Skeletal muscle tissue (tissue), 4 donors: Measurements from ENCODE around the gene SEPTIN12. TPM values are rescaled to one million over a fixed set of nuclear protein-coding genes. Genes with fewer than 3 reads are reported as not detected.

ENCODE experiments used
- H3K27ac ChIP-seq: one replicate; pipeline ENCODE4 v1.7.0; 2013; ENCODE audit warnings: mild to moderate bottlenecking, low read depth, low read length, inconsistent platforms
- H3K27me3 ChIP-seq, 3 donors: one replicate each; pipeline ENCODE4 v1.7.0; 2013; ENCODE audit warnings: low read length in 3 of 3; ENCODE audit not compliant: control insufficient read depth in 3 of 3, insufficient read depth in 3 of 3
- H3K36me3 ChIP-seq, 3 donors: one replicate each; pipeline ENCODE4 v1.7.0; 2013; ENCODE audit warnings: low read length in 3 of 3; ENCODE audit not compliant: control insufficient read depth in 3 of 3, insufficient read depth in 3 of 3
- H3K4me1 ChIP-seq, 3 donors: one replicate each; pipeline ENCODE4 v1.7.0; 2013; ENCODE audit warnings: low read length in 3 of 3, mild to moderate bottlenecking in 3 of 3; ENCODE audit not compliant: control insufficient read depth in 3 of 3, insufficient read depth in 3 of 3
- H3K4me3 ChIP-seq, 3 donors: one replicate each; pipeline ENCODE4 v1.7.0; 2013; ENCODE audit warnings: low read length in 3 of 3
- H3K9ac ChIP-seq, 3 donors: one replicate each; pipeline ENCODE4 v1.7.0; 2013; ENCODE audit warnings: low read length in 3 of 3, mild to moderate bottlenecking in 3 of 3, moderate library complexity in 2 of 3, low read depth in 1 of 3
- H3K9me3 ChIP-seq, 3 donors: one replicate each; pipeline ENCODE4 v1.7.0; 2013; ENCODE audit warnings: low read length in 3 of 3; ENCODE audit not compliant: control insufficient read depth in 3 of 3
- total RNA-seq: library from RNA; depleted of rRNA; stranded (reverse); fragments of >200 nt; gene quantifications from one replicate; pipeline ENCODE4 v1.2.3, GENCODE V29; 2014
- donor health status: Osteomylitis.

The SEPTIN12 gene
- total RNA-seq, 1 donor from 2014 or later: not detected

DNA sequence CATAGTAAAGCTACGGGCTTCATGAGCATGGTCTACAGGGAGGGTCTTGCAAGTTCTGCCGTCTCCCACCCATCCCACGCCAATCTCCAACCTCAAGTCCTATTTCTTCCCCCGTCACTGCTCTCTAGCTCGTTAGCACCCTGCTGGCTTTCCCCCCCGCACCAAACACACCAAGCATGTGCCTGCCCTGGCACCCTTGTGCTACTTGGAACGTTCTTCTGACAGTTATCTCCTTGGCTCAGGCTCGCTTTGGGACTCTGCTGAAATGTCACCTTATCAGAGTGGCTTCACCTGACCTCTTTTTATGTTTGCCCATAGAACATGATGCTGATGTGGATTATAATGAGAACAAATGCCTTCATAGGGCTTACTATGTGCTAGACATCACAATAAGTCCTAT, 37.1 kb upstream of the SEPTIN12 start:
- Histone ChIP-seq H3K27ac (no peak overlapping the region), H3K4me1 (peaks cover 36 to 51% (median 47%) of the 10 kb centered on the region in 3 donors), H3K9me3 (no peaks in the 10 kb centered on the region), H3K9ac (no peak overlapping the region), H3K27me3 (no peaks in the 10 kb centered on the region), H3K4me3 (no peak overlapping the region), H3K36me3 (peaks cover 48 to 61% (median 60%) of the 10 kb centered on the region in 3 donors)

DNA sequence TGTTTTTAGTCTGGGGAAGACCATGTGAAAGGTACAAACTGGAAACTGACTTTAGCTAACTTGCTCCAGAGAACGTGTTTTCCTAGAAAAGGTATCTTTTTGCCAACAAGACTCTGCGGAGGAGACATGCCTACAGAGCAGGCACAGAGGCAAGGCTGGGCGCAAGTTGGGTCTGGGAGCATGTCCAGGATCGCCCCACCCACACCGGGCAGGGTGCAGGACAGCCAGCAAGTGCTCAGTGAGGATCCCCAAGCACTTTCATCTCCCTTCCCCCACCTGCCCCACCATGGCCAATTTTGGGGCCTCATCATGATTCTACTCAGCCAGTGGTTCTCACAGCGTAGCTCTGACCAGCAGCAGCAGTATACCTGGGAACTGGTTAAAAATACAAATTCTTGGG, 32.5 kb upstream of the SEPTIN12 start:
- H3K27me3 ChIP-seq: no peaks in the 10 kb centered on the region
- H3K4me3 ChIP-seq: no peak overlapping the region
- no peaks in the 10 kb centered on the region for H3K9me3 ChIP-seq
- H3K36me3 ChIP-seq: peaks cover 56 to 66% (median 57%) of the 10 kb centered on the region in 3 donors
- H3K9ac ChIP-seq: no peak overlapping the region
- peaks cover 7 to 12% (median 10%) of the 10 kb centered on the region in 3 donors for H3K4me1 ChIP-seq
- H3K27ac ChIP-seq: no peak overlapping the region

- peaks cover 51 to 57% (median 53%) of the 10 kb centered on the region in 3 donors for H3K36me3 ChIP-seq
- peaks cover 13 to 18% (median 17%) of the 10 kb centered on the region in 3 donors for H3K4me1 ChIP-seq
- no peaks in the 10 kb centered on the region for H3K9me3 ChIP-seq
- peak overlapping the region in 1 of 3 donors; percentile 6 for H3K4me3 ChIP-seq
- H3K27me3 ChIP-seq: no peaks in the 10 kb centered on the region
- H3K27ac ChIP-seq: peak overlapping the region; percentile 71
- H3K9ac ChIP-seq: peak overlapping the region in 2 of 3 donors; percentile 65 to 79
Observed at GRCh38 chr16:4814542-4815173, 26.5 kb upstream of the SEPTIN12 start.

DNA sequence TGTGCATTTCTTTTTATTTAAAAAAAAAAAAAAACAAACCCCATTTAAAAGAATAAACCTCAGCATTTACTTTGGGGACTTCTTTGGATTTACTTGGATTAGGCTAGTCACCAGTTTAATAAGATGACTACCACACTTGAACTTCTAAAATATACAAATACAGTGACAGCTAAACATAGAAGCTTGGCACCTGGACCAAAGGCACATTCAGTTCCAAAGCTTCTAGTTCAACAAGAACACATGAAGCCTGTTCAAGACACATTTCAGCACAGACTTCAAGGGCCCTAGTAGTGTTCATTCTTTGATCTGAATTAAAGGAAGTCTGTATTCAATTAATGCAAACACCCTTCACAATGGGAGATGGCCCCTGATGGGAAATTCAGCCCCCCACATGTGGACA, 25.9 kb upstream of the SEPTIN12 start:
- H3K36me3 ChIP-seq: peaks cover 46 to 55% (median 50%) of the 10 kb centered on the region in 3 donors

DNA sequence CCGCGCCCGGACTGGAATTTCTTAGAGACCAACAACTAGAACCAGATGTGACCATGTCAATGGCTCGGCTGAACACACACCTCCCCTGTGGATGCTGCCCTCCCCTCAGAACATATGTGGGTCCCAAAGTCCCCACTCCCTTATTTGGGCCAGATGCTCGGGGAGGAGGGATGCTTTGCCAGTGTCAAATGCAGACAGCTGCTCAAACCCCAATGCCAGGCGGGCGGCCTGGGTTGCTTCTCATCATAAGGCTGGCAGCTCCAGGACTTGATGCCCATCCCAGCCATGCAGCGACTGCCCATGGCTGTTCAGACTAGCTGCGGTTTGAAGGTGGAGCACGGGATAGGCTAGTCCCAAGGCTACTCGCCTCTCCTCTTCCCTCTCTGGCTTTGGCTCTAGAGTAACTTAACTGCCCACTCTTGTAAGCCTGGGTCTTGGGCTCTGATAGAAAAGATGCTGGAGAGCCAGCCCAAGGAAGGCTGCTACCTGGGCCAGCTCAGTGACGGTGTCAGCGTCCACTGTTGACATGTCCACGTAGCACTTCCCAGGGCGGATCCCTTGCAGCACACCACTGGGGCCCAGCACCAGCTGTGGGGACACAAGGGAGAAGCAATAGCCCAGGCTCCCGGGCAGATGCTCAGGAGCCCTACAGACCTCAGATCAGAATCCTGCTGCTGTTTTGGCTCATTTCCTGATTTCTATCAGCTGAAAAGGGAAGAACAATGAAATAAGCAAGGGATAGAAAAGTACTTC, 25.3 kb upstream of the SEPTIN12 start:
- Histone ChIP-seq H3K4me3 (no peak overlapping the region), H3K27ac (peak overlapping the region; percentile 71), H3K36me3 (peaks cover 41 to 54% (median 49%) of the 10 kb centered on the region in 3 donors)

More for the DNA sequence above, 25.9 kb upstream of the SEPTIN12 start:
- no peaks in the 10 kb centered on the region for H3K27me3 ChIP-seq
- H3K27ac ChIP-seq: peak overlapping the region; percentile 71
- peaks cover 13 to 18% (median 17%) of the 10 kb centered on the region in 3 donors for H3K4me1 ChIP-seq
- peak overlapping the region in 2 of 3 donors; percentile 65 to 79 for H3K9ac ChIP-seq
- H3K9me3 ChIP-seq: no peaks in the 10 kb centered on the region
- H3K4me3 ChIP-seq: peak overlapping the region in 1 of 3 donors; percentile 6

DNA sequence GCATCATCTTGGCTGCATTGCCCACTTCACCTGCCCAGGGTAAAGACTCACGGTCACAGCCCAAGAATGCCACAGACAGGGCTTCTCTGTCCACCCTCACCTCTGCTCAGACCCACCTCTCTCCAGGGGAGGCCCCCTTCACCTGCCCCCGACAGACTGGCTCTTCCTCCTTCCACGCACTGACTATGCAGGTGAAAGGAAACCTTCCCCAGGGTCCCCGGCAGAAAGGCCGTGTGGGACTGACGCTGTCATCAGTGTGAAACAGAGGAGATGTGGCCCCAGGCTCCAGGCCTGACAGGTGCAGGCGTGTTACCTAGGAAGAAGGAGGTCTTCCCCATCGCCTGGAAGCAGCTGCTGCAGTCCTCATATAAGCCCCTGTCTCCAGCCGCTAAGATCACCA, 23.6 kb upstream of the SEPTIN12 start:
- Histone ChIP-seq H3K27ac (no peak overlapping the region), H3K4me1 (peaks cover 13 to 18% (median 17%) of the 10 kb centered on the region in 3 donors), H3K9ac (no peak overlapping the region), H3K4me3 (no peak overlapping the region), H3K9me3 (no peaks in the 10 kb centered on the region), H3K27me3 (no peaks in the 10 kb centered on the region), H3K36me3 (peaks cover 30 to 51% (median 51%) of the 10 kb centered on the region in 3 donors)

More for the DNA sequence above, 25.3 kb upstream of the SEPTIN12 start:
- Histone ChIP-seq H3K27me3 (no peaks in the 10 kb centered on the region), H3K9ac (peak overlapping the region in 2 of 3 donors; percentile 5 to 79), H3K4me1 (peaks cover 13 to 18% (median 17%) of the 10 kb centered on the region in 3 donors), H3K9me3 (no peaks in the 10 kb centered on the region)

DNA sequence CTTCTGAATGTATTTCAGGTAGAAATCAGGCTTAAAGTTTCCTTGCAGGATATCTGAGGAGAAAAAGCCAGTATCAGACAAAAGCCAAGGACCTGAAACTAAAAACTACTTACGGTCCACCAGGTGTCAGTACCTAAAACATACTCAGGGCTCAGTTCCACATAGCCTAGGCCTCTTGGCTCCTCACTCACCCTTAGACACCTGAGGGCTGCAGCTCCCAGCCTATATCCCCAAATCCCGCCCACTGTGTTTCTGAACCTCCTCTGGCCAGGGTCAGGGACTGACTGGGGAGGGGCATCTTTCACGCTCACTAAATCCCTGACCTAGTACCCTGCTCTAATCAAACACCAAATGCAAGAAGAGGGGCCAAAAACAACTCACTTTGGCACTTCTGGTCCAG, 23.1 kb upstream of the SEPTIN12 start:
- Histone ChIP-seq H3K27ac (no peak overlapping the region), H3K27me3 (no peaks in the 10 kb centered on the region), H3K4me1 (peaks cover 13 to 18% (median 17%) of the 10 kb centered on the region in 3 donors), H3K4me3 (no peak overlapping the region), H3K9ac (no peak overlapping the region), H3K36me3 (peaks cover 33 to 51% (median 51%) of the 10 kb centered on the region in 3 donors), H3K9me3 (no peaks in the 10 kb centered on the region)

- peaks cover 23 to 37% (median 29%) of the 10 kb centered on the region in 3 donors for H3K36me3 ChIP-seq
- H3K27ac ChIP-seq: no peak overlapping the region
Observed at GRCh38 chr16:4806280-4806679, 18.1 kb upstream of the SEPTIN12 start.

DNA sequence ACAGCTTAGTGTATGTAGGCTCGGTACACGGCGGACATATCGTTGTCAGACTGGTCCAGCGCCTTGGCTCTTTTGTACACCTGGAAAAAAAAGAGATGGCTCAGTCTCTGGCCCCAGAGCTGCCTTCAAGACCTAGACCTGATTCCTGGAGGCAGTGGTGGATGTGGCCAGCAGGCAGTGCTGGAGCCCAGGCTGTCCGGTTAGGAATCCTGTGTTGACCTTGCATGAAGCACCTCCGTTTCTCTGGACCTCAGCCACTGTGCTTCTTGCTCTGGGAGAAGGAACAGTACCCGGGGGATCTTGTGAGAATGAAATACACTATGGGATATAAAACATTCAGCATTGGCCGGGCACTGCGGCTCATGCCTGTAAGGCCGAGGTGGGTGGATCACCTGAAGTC, 17.1 kb upstream of the SEPTIN12 start:
- Histone ChIP-seq H3K36me3 (peaks cover 19 to 30% (median 24%) of the 10 kb centered on the region in 3 donors), H3K4me3 (no peak overlapping the region), H3K9me3 (no peaks in the 10 kb centered on the region), H3K9ac (no peak overlapping the region), H3K27me3 (no peaks in the 10 kb centered on the region), H3K27ac (no peak overlapping the region), H3K4me1 (peaks cover 14 to 20% (median 15%) of the 10 kb centered on the region in 3 donors)

More at GRCh38 chr16:4806280-4806679, 18.1 kb upstream of the SEPTIN12 start:
- no peaks in the 10 kb centered on the region for H3K9me3 ChIP-seq
- H3K27me3 ChIP-seq: no peaks in the 10 kb centered on the region
- peaks cover 7 to 14% (median 12%) of the 10 kb centered on the region in 3 donors for H3K4me1 ChIP-seq
- H3K9ac ChIP-seq: no peak overlapping the region
- no peak overlapping the region for H3K4me3 ChIP-seq
